ENCODE data around the gene ERMAP.
"Not testable (repeated sequence)": the region's sequence is repeated elsewhere in the genome, so short reads cannot be mapped to it uniquely, and the experiment has no call there.

The ERMAP gene

GRCh38 chr1:42806171-42806570 is 10.8 kb upstream of the ERMAP start:
- no peak overlapping the region for H3K4me3 ChIP-seq (ENCODE audit: low read depth, low read length)

DNA sequence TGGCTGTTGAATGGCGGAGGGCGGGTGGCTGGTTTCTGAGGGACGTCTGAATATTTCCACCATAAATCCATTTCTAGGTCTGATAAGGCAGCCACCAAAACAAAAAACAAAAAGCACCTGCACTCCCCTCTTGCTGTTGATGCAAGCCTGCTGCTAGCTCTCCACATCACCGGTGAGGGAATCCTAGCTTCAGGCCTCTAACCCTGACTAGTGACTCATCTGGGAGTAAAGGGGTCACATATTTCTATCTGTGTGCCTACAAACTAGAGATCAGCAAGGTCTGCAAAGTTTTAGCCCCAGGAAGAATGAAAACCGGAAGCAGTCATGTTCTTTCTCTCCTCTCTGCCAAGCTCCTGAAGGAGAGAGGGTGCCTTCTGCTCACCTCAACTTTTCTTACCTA is 10.3 kb upstream of the ERMAP start:
- H3K4me3 ChIP-seq (ENCODE audit: low read depth, low read length) = no peak overlapping the region
- no peak for DNase-seq (ENCODE audit: low read depth)

More at GRCh38 chr1:42806171-42806570, 10.8 kb upstream of the ERMAP start:
- DNase-seq (ENCODE audit: low read depth) = no peak

DNA sequence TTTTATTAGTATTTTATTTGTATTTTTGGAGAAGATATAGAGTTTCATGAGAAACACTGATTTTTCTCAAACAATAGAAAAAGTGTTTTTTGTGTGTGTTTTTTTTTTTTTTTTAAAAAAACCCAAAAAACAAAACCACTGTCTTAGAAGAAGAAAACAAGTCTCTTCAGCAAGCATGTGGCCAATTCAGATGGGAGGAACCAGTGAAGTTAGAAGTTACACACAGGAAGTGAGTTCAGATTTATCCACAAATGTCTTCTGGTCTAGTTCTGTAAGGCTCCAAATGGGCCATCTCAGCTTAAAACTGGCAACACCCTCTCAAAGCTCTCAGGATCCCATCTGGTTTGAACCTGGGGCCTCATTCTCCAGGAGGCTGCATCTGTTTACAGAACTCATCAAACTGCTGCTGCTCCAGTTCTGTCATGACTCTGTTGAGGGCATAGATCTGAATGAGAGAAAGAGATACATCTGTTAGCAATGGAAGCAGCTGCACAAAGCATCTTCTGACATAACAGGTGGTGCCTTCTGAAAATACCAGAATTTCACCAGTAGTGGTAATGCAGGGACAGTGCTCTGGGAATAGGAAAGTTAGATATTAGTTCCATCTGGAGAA is 9.8 kb upstream of the ERMAP start:
- H3K4me3 ChIP-seq (ENCODE audit: low read depth, low read length) = no peak overlapping the region
- no peak for DNase-seq (ENCODE audit: low read depth)

DNA sequence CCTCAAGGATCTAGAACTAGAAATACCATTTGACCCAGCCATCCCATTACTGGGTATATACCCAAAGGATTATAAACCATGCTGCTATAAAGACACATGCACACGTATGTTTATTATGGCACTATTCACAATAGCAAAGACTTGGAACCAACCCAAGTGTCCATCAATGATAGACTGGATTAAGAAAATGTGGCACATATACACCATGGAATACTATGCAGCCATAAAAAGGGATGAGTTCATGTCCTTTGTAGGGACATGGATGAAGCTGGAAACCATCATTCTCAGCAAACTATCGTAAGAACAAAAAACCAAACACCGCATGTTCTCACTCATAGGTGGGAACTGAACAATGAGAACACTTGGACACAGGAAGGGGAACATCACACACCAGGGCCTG is 2.1 kb upstream of the ERMAP start:
- H3K4me3 ChIP-seq (ENCODE audit: low read depth, low read length); DNase-seq (ENCODE audit: low read depth): not testable (repeated sequence)

GRCh38 chr1:42815941-42816584 is 859 bp upstream of the ERMAP start:
- peak overlapping the region; percentile 72 for H3K4me3 ChIP-seq (ENCODE audit: low read depth, low read length)
- DNase-seq (ENCODE audit: low read depth) = no peak

- H3K4me3 ChIP-seq (ENCODE audit: low read depth, low read length) = peak overlapping the region; percentile 72
- DNase-seq (ENCODE audit: low read depth) = no peak
Observed at GRCh38 chr1:42817440-42817767, 482 bp downstream of the ERMAP start.

- H3K4me3 ChIP-seq (ENCODE audit: low read depth, low read length) = peak overlapping the region; percentile 72
- no peak for DNase-seq (ENCODE audit: low read depth)
Observed at GRCh38 chr1:42817976-42818375, 1.1 kb downstream of the ERMAP start.

- no peak for DNase-seq (ENCODE audit: low read depth)
- no peak overlapping the region for H3K4me3 ChIP-seq (ENCODE audit: low read depth, low read length)
Observed at GRCh38 chr1:42820813-42821212, 3.9 kb downstream of the ERMAP start.

- no peak for DNase-seq (ENCODE audit: low read depth)
- H3K4me3 ChIP-seq (ENCODE audit: low read depth, low read length) = no peak overlapping the region
Observed at GRCh38 chr1:42821690-42822089, 4.8 kb downstream of the ERMAP start.

DNA sequence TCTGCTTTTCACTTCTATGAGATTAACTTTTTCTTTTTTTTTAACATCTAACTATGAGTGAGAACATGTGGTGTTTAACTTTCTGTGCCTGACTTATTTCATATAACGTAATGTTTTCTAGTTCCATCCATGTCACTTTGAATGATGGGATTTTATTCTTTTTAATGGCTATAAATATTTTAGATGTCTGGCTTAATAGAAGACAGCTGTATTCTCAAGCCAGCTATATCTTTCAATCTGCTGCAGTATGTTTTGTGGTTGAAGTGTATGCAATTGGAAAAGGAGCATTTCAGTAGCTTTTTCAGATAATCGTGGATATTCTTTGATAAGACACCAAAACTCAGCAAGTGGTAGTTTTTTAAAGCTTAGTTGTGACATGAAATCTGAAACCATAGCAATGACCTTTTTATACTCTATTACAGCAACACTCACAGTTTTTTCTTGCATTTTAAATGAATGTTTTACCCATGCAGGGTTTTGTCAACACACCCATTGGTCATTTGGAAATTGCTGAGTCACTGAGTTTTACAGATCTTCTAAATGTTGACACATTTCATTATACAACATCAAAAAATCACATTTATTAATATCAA is 6.0 kb downstream of the ERMAP start:
- no peak overlapping the region for H3K4me3 ChIP-seq (ENCODE audit: low read depth, low read length)
- DNase-seq (ENCODE audit: low read depth) = no peak

DNA sequence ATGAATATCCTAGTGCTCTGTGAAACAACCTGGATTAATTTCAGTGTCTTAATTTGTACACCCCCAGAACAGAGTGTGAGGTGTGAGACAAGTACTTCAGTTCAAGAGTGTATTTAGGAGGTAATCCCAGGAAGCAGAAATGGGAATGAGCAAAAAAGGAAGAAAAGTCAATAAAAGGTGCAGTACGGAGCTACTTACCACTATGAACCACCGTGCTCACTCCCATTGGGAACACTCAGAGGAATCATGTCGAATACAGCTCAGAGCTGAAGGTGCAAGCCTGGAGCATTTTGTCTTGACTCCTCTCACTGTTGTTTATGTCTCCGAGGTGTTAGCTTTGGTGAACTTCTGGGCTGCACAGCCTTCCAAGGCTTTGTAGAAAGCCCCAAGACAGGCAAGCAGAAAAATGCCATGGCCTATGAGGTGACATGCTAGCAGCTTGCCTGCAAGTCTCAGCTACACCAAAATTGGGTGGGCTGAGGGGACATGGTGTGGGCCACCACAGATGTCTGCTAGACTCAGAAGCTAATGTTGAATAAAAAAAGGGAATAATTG is 7.6 kb downstream of the ERMAP start:
- H3K4me3 ChIP-seq (ENCODE audit: low read depth, low read length) = no peak overlapping the region
- DNase-seq (ENCODE audit: low read depth) = no peak

DNA sequence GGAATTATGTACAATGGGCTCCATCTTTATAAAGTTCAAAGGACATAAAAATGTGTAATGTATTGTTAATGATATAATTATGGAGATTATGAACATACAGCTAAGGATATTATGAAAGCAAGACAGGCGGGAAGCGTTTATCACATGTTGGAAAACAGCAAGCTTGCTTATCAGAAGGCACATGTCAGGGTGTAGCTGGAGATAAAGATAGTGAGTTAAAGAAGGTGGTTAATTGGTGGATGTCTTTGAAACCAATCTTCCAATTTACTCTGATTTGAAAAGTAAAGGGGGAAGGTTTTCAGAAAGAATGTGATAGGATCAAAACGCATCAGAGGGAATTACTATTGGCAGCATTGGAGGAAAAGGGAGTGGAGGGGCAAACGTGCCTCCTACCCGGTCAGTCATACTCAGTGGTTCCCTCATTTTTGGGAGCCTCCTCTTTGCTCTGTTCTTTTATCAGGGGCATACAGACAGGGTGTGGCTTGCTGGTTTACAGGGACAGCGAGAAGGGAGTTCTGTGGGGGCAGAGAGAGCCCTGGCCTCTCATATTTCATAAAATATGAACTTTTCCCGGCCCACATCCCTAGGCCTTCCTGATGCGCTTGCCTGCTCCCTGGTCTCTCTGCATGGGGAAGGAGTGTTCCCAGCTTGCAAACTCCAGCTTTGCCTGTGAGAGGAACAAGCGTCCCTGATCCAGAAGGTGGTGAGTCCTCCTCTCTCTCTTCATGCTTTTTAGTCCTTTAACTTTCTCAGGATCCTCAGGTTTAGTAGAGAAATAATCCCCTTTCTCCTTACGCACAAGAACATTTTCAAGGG is 8.3 kb downstream of the ERMAP start:
- no peak overlapping the region for H3K4me3 ChIP-seq (ENCODE audit: low read depth, low read length)
- no peak for DNase-seq (ENCODE audit: low read depth)

GRCh38 chr1:42830631-42831030 is 13.7 kb downstream of the ERMAP start:
- H3K4me3 ChIP-seq (ENCODE audit: low read depth, low read length) = no peak overlapping the region
- DNase-seq (ENCODE audit: low read depth) = no peak

GRCh38 chr1:42831273-42831672 is 14.4 kb downstream of the ERMAP start:
- DNase-seq (ENCODE audit: low read depth) = no peak
- no peak overlapping the region for H3K4me3 ChIP-seq (ENCODE audit: low read depth, low read length)

DNA sequence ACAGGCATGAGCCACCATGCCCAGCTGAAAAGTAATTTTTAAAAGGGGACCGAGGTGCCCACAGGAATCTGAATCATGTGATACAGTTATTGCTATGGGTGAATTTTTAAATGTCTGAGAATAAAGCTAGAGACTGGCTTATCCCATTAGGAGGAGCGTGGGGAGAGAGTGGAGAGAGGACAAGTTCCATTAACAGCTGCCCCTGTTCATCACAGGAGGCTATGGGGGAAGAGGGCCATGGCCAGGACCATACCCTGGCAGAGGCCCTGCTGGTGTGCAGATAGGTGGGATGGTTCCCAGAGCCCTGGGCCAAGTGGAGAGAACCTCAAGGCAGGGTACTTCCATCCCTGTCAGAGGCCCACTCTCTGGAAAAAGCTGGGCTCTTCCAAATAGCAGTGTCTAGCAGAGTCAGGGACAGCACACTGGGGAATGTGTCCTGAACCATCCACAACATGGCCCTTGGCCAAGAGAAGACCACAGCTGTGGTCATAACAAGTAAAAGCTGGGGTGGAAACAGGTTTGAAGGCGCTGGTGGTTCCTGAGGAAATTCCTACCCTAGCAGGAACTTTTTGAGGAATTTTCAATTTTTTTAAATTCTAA is 15.8 kb downstream of the ERMAP start:
- DNase-seq (ENCODE audit: low read depth) = no peak
- H3K4me3 ChIP-seq (ENCODE audit: low read depth, low read length) = no peak overlapping the region

DNA sequence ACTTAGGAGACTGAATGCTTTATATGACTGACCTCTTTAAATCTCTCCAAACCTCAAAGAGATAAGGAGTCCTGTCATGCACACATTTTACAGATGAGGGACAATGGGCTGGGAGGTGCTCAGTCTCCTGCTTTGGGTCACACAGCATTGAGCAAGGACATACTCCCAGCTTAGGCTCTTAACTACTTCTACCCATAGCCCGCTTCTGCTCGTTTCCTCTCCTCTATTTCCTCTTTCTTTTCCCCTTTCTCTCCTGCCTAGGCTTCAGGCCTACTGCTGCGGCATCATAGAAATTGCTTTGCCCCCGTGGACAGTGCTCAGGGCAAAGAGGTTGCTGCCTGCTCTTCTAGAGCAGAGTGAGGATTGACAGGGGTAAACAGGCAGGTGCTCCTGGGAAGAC is 17.1 kb downstream of the ERMAP start:
- DNase-seq (ENCODE audit: low read depth) = no peak
- no peak overlapping the region for H3K4me3 ChIP-seq (ENCODE audit: low read depth, low read length)

DNA sequence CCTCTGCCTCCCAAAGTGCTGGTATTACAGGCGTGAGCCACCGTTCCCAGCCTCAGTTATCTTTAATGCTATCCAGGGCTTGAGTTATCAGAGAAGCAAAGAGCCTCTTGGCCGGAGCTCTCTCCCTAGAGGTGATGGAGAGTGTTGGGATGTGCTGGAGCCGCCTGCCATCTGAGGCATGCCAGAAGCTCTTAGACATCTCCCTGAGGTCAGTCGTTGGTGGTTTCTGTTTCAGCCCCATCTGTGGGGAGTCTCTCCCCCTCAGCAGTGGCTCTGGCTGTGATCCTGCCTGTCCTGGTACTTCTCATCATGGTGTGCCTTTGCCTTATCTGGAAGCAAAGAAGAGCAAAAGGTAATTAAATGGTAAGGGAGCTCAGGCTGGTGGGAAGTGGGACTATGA is 17.9 kb downstream of the ERMAP start:
- DNase-seq (ENCODE audit: low read depth) = no peak
- no peak overlapping the region for H3K4me3 ChIP-seq (ENCODE audit: low read depth, low read length)

- no peak for DNase-seq (ENCODE audit: low read depth)
- H3K4me3 ChIP-seq (ENCODE audit: low read depth, low read length) = no peak overlapping the region
Observed at GRCh38 chr1:42835422-42835821, 18.5 kb downstream of the ERMAP start.

DNA sequence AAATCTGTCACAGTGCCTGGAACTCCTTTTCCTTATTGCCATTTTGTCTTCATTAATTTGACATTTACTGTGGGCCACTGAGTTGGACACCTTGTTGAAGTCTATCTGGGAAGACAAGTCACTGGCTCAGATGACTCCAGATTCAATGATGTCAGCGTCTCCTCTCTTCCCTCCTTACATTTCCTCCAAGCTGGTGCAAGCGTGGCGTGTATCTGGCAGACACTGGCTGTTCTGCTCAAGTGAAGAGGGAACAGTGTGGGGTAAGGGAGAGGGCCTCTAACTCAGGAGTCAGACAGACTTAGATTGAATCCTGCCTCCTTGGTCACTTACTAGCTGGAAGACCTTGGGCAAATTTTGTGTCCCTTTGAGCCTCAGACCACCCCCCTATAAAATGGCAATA is 20.8 kb downstream of the ERMAP start:
- no peak overlapping the region for H3K4me3 ChIP-seq (ENCODE audit: low read depth, low read length)
- no peak for DNase-seq (ENCODE audit: low read depth)
